GM12892 (cell line): Measurements from ENCODE around the gene IFT27.

Experiments
- POLR2A ChIP-seq: IDR thresholded peaks from 2 replicates; pipeline ENCODE4 v1.6.1; 2011; ENCODE audit warnings: low read depth, low read length, control low read depth
- POLR2AphosphoS5 ChIP-seq: IDR thresholded peaks from 2 replicates; pipeline ENCODE4 v1.6.1; 2011; ENCODE audit warnings: low read depth, low read length, control low read depth

GRCh38 chr22:36781656-36782627 lies 6.0 kb upstream of the IFT27 start:
- no peak for TF ChIP-seq POLR2A
- no peak for TF ChIP-seq POLR2AphosphoS5
